Stimulated activated CD4-positive, alpha-beta T cell treated with anti-CD3 and anti-CD28 coated beads, Interleukin-2, amount 100 ng/mL, for 48 hours (primary cell): ENCODE results near the gene DAZL.
"Not testable (repeated sequence)": the region's sequence is repeated elsewhere in the genome, so short reads cannot be mapped to it uniquely, and the experiment has no call there.

Experiments used
- DNase-seq, 2 donors: peaks; one replicate each; pipeline ENCODE4 v3.0.0-alpha.2; 2020

Gene DAZL, protein sequence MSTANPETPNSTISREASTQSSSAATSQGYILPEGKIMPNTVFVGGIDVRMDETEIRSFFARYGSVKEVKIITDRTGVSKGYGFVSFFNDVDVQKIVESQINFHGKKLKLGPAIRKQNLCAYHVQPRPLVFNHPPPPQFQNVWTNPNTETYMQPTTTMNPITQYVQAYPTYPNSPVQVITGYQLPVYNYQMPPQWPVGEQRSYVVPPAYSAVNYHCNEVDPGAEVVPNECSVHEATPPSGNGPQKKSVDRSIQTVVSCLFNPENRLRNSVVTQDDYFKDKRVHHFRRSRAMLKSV

DNA sequence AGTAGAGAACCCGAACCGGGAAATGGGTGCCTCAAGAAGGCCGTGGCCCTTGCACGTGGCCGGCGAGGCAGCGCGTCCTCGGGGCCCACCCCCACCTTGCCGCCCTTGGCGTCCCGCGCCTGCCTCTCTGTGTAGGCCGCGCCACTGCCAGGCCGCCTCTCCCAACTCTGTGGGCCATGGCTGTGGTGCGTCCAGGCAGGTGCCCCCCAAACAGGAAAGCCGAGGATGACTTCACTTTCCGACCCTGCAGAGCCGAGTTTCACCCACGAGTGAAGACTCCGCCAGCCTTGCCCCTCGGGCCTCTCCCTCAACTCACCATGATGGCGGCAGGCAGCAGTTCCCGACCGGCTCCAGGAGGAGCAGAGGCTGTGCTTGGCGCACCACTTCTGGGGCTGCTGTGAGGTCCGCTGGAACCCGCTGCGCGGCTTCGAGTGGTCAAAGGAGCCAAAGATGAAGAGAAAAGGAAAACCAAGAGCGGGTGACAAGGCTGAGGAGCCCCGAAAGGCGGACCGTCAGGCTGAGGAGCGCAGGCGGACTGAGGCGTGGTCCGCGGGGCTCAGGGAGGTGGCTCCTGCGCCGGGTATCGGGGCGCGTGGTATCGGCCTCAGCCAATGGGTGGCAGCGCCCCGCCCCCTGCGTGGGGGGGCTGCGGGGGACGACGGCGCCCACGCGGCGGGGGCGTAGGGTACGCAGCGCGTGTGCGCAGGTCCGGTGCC lies at the start of gene DAZL:
Gene DAZL, minus strand, starts transcription at position 537 of the 716 bp plus-strand sequence. Its CDS starts 218 bp downstream, at position 319.
- DNase-seq, result no peak

DNA sequence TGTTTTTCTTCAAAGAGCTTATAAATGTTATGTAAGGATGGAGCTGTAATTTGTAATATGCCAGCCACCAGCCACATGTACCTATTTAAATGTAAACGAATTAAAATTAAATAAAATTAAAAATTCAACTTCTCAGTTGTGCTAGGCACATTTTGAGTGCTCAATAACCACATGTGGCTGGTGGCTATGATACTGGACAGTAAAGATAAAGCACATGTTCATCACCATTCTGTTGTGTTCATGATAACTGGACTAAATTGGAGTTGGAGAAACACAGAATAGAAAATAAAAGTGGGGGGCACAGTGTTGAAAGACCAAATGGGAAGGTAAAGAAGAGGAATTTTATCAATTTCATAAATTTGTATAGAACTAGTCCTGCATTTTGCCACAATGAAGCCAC lies 49.8 kb upstream of the DAZL start:
- no peak for DNase-seq

- DNase-seq, result no peak
These were observed 48.5 kb upstream of the DAZL start for GRCh38 chr3:16653712-16654111.

GRCh38 chr3:16647668-16648067 lies 42.4 kb upstream of the DAZL start:
- DNase-seq, result no peak

DNA sequence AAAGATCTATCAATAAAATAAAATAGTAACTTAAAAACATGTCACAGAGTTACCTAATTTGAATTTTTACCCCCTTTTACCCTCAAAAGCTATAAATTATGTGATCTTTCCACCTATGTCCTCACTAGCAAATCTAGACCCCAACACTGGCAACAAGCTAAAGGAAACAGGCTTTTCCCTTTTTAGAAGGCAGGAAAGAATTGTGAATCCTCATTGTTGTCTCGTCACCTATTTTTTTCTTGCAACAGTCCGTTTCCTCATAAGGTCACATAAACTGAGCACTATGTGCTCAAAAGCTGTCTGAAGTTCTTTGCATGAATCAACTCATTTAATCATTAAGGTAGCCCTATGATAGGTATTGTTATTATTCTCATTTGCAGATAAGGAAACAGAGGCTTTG lies 34.6 kb upstream of the DAZL start:
- DNase-seq, result no peak

DNA sequence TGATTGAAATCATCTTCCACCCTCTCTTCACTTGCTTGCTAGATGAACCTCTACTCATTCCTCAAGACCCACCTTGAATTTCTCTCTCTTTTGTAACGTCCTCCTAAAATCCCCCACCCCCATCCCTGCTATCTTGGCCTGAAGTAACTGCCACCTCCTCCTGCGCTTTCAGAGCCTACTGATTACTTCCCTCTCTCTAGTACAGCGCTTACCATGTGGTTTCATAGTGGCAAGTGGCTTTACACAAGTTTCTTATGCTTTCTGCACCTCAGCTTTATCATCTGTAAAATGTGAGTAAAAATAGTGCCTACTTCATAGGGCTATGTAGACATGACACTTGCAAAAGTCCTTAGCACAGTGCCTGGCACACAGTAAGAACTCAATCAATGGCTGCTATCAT lies 28.7 kb upstream of the DAZL start:
- DNase-seq, result no peak

DNA sequence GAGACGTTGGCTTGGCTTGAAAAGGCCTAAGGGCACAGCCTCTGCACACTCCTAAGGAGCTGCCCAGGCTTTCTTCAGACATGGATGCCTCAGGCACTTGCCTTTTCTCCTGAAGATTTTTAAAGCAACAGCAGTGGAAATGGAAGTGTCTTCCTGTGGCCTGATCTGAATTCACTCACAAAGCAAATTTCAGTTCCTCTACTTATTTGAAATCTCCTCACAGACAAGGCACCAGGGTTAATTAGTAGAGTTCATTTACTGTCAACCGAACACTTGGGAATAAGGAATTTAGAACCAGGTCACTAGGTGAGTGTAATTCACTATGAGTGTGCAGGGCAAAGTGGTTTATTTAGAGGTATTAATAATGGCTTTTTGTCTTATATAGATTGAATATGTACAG lies 27.2 kb upstream of the DAZL start:
- DNase-seq, result no peak

DNA sequence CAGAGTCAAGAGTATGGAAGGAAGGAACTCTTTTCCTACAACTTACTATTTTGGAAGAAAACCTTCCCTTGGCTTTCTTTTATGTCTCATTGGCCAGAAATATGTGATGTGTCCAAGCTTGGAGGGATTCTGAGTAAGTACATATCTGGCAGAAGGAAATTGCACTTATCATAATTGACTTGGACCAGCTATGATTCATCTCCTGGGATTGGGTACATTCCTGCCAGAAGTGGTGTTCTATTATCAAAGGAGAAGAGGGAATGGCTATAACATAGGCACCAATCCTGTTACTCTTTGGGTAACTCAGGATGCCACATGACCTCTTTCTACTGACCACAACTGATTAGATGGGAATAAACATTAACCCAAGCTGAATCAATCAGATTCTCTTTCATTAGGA lies 13.5 kb upstream of the DAZL start:
- no peak for DNase-seq

GRCh38 chr3:16617155-16617554 lies 11.9 kb upstream of the DAZL start:
- not testable (repeated sequence) for DNase-seq

- no peak for DNase-seq
These were observed 10.9 kb upstream of the DAZL start for GRCh38 chr3:16616083-16616482.

GRCh38 chr3:16614033-16615031 lies 9.1 kb upstream of the DAZL start:
- no peak for DNase-seq

DNA sequence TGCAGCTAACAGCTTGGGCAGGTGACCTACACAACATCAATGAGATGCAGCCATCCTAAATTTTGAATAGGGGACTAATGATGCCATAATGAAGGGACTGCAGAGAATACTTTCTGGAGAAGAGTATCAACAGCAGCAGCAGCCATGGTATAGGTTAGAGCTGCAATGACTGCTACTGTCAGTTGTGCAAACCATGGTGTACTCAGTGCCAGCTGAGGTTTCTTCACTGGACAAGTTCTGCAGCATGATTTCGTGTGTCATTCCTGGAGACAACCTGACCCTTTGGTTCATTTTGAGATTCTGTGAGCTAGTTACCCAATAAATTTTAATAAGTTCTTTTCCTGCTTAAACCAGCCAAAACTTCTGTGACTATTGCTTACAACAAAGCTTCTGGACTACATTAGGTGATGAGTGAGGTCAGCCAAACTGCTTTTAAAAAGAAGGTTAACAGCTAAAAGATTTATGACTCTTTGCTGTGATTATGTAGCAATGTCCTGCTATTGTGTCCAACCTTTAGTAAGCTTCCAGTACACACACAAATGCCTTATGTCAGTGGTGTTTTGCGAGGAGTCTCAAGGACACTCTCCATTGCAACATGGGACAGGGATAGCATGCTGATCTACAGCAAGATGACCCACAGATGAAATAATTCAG lies 4.8 kb upstream of the DAZL start:
- no peak for DNase-seq

- no peak for DNase-seq
These were observed 3.6 kb upstream of the DAZL start for GRCh38 chr3:16608816-16609215.

GRCh38 chr3:16607718-16608117 lies 2.5 kb upstream of the DAZL start:
- no peak for DNase-seq

- no peak for DNase-seq
These were observed 1.2 kb upstream of the DAZL start for GRCh38 chr3:16606398-16606797.

DNA sequence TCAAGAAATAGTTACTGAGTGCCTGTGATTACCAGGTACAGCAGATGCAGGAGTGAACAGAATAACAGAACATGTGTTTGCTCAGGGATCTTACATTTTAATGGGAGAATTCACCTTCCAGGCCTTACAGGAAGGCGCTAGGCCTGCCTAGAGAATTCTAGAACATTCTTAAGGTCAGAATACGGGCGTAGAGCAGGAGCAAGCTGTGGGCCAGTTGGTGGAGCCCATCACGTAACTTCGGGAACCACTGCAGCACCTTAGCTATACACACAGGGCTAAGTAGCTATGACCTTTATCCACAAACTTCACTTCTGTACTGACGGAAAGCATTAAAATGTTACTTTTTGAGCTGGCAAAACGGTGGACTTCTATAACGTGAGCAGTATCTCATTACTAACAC lies 743 bp upstream of the DAZL start:
- DNase-seq, result no peak

GRCh38 chr3:16604433-16604832 lies 790 bp downstream of the DAZL start:
- no peak for DNase-seq

- DNase-seq, result no peak
These were observed 3.7 kb downstream of the DAZL start for GRCh38 chr3:16601537-16602005.

GRCh38 chr3:16600780-16601536 lies 4.3 kb downstream of the DAZL start:
- DNase-seq, result peak; percentile 81 to 84

DNA sequence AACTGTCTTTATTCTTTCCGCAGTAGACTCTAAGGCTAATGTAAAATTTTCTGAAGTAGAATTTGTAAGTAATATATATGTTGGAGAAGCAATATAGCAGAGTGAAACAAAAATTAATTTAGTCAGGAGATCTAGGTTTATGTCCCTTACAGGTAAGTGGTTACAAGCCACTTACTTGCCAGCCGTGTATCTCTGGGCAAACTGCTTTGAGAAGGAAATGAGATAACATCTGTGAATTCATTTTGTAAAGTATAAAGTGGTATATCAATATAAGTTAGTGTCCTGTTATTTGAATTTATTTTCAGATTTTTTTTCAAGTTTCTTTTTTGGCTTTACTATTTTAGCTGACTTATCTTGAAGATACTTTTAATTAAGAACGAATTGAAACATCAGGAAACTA lies 5.5 kb downstream of the DAZL start:
- DNase-seq, result no peak

DNA sequence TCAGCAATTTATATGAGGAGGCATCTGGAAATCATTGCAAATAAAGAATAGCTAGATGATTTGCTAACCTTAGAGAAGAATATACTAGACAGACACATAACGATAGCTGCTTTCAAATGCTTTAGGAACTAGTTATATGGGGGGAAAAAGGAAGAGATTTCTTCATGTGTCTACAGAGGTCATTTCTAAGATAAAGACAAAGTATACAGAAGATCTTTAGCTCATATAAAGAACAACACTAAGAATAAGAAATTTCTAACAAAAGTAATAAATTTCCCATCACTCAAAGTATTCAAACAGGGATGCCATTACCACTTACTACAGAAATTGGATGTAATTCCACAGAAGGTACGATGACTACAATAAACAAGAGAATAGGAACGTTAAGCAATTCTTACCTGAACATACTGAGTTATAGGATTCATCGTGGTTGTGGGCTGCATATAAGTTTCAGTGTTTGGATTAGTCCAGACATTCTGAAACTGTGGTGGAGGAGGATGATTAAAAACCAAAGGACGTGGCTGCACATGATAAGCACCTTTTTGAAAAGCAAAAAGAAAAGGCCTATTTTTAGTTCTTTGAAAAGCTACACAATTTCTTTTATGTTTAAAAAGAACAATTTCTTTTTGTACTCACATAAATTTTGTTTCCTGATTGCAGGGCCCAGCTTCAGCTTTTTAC lies 8.7 kb downstream of the DAZL start:
- peak; percentile 20 to 32 for DNase-seq
